ENCODE data around the gene ARHGEF10L.

ARHGEF10L gene

GRCh38 chr1:17523321-17524041, 16.0 kb upstream of the ARHGEF10L start:
- no peak for DNase-seq

GRCh38 chr1:17524645-17525044, 14.9 kb upstream of the ARHGEF10L start:
- DNase-seq: no peak

- DNase-seq: no peak
Observed at GRCh38 chr1:17525996-17526686, 13.4 kb upstream of the ARHGEF10L start.

- no peak for DNase-seq
Observed at GRCh38 chr1:17527036-17527914, 12.2 kb upstream of the ARHGEF10L start.

- DNase-seq: no peak
Observed at GRCh38 chr1:17529381-17529780, 10.1 kb upstream of the ARHGEF10L start.

- no peak for DNase-seq
Observed at GRCh38 chr1:17531343-17531681, 8.2 kb upstream of the ARHGEF10L start.

GRCh38 chr1:17531682-17532487, 7.6 kb upstream of the ARHGEF10L start:
- no peak for DNase-seq

GRCh38 chr1:17533201-17533600, 6.3 kb upstream of the ARHGEF10L start:
- DNase-seq: no peak

GRCh38 chr1:17535300-17535936, 4.1 kb upstream of the ARHGEF10L start:
- no peak for DNase-seq

- DNase-seq: no peak
Observed at GRCh38 chr1:17538010-17538409, 1.5 kb upstream of the ARHGEF10L start.

- DNase-seq: no peak
Observed at GRCh38 chr1:17538428-17539117, 925 bp upstream of the ARHGEF10L start.

GRCh38 chr1:17539118-17539476, 401 bp upstream of the ARHGEF10L start:
- no peak for DNase-seq

GRCh38 chr1:17540255-17541001, 930 bp downstream of the ARHGEF10L start:
- DNase-seq: no peak

GRCh38 chr1:17542645-17543044, 3.1 kb downstream of the ARHGEF10L start:
- DNase-seq: no peak

GRCh38 chr1:17544776-17545350, 5.4 kb downstream of the ARHGEF10L start:
- no peak for DNase-seq

GRCh38 chr1:17545356-17545755, 5.9 kb downstream of the ARHGEF10L start:
- DNase-seq: no peak

- DNase-seq: no peak
Observed at GRCh38 chr1:17546946-17547670, 7.6 kb downstream of the ARHGEF10L start.

GRCh38 chr1:17549384-17549783, 9.9 kb downstream of the ARHGEF10L start:
- no peak for DNase-seq

GRCh38 chr1:17550729-17551584, 11.5 kb downstream of the ARHGEF10L start:
- no peak for DNase-seq

All from NCI-H1930 (cell line).